ENCODE data around the gene RBM19.

RBM19 gene

DNA sequence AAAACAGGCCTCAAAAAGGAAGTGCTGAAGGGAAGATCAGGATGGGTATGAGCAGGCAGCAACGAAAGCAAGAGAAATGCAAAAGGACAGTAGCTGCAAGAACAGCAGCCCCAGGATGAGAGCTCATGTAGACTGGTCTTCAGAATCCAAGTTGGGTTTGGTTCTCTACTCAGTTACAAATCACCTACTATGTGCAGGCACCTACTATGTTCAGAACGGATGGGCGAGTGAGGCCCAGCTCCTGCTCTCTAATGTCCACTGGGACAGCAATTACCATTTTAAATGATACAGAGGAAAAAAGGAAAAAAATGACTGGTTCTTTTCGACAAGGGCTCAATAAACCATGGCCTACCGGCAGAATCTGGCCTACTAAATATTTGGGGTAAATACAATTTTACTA lies 88.5 kb downstream of the RBM19 start:
- DNase-seq: no peak

DNA sequence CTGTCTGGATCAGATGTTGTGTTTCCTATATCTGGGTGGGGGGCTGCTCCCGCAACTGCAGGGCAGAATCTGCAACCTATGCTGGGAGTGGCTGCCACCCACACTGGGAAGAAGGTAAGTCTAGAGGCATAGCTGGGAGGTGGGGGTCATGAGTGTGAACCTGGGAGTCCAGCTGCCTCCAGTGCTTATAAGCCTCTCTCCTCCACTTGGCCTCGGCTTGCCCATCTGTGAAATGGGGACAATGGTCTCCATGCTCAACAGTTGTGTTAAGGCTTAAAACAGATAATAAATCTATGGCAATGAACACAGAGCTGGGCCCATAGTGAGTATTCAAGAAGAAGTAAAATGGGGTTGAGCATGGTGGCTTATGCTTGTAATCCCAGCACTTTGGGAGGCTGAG lies 90.0 kb downstream of the RBM19 start:
- DNase-seq: no peak

DNA sequence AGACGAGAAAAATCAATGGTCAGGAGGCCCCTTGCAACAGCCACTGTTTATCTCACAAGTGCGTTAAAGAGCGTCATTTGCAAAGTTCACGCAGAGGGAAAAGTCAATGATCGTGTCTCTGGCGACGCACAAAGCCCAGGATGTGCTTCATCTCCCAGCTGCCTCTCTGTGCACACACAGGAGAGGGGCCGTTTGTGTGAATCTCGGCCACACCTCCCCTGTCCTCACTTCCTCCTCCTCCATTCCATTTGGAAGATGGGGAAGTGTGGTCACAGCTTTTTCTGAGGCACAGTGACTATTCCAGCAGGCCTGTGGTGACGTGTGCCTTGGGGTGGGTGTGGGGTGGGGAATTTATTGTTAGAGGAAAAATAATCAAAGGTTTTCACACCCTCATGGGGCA lies 90.4 kb downstream of the RBM19 start:
- no peak for DNase-seq

DNA sequence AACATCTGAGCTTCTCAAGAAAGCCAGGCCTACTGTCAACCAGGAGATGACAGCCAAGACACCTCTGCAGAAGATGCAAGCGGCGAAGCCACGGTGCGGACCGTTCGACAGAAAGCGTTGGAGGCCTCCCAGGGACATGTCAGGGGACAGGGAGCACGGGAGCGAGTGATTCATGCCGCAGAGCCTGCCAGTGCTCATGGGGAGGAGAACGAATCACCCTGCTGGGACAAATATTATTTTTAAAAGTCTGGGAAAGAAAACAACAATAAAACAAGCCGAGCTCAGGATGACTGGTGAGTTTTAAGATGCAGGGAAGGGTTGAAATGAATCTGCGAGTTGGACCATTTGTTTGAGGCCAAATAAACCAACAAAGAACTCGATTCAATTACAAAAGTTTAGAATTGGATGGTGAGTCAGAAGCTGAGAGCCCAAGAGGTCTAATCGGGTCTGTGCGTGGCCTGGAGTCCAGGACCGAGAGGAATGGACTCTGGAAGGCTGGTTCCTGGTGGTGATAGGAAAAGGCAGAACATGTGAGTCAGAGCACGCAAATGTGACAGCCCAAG lies 91.0 kb downstream of the RBM19 start:
- no peak for DNase-seq

DNA sequence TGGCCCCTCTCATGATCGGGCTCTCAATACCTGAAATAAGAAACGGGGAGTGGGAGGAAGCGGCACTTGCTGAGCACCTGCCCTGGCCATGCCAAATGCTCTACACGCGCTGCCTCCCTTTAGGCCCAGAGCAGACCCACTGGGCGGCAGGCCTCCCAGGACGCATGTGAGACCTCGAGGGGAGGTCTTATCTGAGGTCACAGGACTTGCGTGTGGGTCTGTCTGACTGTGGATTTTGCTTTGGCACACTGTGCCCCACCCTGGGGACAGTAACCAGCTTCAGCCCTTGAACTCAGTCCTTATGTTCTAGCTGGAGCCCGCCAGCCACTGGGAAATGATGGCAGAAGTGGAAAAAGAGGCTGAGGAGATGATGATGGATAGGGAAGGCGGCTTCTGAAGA lies 91.8 kb downstream of the RBM19 start:
- DNase-seq: no peak

DNA sequence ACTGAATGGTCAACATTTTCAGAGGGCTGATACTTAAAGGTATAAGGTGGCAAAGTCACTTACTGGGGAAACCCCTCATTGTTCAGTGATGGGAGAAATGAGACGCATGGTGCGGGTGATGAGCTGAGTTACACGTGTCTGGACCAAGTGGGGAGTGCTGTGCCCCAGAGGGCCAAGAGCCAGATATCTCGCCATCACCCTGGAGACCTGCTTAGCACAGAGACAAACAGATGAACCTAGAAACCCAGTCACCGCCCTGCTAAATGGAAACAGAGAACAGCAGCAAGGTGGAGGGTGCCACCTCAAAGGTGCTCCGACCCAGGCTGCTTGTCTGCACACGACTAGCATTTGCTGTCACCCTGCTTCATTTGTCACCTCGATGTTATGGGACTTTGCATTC lies 92.4 kb downstream of the RBM19 start:
- no peak for DNase-seq

DNA sequence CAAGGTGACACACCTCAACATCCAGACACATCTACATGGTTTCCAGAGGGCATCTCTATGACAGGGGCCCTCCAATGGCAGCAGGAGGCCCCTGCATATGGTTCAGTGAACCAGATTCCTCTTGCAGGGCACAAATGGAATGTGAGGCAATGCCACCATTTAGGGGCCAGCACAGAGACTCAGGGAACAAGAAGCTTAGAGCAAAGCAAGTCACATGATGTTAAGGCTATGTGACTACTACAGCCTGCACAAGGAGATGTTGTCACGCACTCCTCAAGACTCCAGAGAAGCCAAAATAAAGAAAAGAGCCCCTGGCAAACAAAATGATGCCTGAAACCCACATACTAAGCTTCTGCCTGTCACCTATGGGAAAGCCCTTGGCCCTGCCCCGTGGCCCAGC lies 95.2 kb downstream of the RBM19 start:
- DNase-seq: no peak

DNA sequence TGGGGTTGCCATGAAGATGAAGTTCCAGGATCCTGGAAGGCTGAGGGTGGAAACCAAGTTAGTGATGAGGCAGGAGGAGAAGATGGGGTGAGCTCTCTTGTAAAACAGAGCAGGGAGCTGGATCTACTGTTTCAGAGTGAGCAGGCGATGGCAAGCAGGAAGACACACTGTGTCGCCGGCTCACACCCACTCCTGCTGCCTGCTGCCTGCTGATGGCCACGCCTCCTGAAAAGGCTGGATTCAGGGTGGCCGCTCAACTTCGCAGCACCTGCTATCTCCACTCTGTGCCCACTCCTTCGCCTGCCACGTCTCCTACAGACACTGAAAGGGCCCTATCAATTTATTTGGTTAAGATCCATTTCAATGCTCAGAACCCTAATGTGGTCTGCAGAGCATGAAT lies 96.1 kb downstream of the RBM19 start:
- DNase-seq: no peak

DNA sequence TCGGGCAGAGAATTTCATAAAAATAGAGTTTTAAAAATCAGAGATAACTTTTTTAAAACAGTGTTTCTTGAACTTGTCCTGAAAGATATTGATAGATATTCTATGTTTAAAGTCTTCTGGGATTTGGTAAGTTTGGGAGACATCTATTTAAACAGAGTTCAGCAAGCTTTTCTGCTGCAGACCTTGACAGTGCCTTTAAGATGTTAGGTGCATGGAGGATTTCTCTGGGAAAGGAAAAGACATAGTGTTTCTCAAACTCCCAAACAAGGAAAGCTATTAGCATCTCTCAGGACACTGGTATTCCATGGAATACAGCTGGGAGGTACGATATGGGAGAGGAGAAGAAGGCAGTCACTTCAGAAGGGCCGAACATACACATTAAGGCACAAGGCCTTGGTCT lies 97.8 kb downstream of the RBM19 start:
- DNase-seq: no peak

DNA sequence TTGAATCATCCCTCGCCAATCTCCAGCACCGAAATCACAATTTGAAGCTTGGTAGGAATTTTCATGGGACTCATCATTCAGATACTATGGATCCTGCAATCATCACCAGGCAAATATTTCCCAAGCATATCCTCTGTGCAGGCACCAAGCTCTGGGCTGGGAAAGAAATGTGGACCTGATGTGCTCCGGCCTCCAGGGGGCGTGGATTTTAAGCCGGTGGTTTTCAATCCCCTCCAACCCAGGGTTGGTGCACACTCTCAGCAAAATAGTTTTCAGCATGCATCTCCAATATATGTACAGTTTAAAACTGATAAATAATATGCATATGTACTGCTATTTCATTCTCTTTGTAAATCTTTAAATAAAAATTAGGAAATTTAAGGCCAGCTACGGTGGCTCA lies 98.9 kb downstream of the RBM19 start:
- no peak for DNase-seq

DNA sequence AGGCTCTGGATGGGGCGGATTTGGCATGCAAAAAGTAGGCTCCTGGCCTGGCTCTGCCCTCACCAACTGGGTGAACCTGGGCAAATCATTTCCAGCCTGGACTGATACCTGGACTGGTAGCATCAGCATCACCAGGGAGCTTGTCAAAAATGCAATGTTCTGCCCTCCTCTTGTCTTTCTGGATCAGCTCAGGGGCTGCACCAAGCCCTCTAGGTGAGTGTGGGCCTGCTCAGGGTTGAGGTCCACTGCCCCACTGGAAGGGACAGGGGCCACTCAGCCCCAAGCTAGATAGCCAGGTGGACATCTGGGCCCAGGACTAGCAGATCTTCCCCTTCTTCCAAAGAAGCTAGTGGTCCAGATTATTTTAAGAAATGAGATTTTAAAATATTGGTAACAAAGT lies 99.6 kb downstream of the RBM19 start:
- DNase-seq: no peak

DNA sequence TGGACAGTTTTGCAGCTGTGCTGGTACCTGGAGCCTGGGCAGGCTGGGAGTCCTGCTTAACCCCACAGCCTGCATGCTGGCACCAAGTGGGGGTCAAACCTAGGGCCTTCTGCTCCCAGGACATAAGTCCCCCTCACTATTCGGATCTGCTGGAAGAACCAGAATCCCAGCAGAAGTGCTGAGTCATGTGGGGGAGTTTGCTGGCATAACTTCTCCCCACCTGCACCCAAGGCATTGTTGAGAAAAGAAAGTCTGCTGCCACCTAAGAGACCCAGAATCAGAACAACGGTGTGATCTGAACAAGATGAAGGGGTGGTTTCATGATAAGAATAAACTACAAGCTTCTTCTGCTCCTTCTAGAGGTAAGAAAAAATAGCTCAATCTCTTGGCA lies 102.7 kb downstream of the RBM19 start:
- DNase-seq: no peak

DNA sequence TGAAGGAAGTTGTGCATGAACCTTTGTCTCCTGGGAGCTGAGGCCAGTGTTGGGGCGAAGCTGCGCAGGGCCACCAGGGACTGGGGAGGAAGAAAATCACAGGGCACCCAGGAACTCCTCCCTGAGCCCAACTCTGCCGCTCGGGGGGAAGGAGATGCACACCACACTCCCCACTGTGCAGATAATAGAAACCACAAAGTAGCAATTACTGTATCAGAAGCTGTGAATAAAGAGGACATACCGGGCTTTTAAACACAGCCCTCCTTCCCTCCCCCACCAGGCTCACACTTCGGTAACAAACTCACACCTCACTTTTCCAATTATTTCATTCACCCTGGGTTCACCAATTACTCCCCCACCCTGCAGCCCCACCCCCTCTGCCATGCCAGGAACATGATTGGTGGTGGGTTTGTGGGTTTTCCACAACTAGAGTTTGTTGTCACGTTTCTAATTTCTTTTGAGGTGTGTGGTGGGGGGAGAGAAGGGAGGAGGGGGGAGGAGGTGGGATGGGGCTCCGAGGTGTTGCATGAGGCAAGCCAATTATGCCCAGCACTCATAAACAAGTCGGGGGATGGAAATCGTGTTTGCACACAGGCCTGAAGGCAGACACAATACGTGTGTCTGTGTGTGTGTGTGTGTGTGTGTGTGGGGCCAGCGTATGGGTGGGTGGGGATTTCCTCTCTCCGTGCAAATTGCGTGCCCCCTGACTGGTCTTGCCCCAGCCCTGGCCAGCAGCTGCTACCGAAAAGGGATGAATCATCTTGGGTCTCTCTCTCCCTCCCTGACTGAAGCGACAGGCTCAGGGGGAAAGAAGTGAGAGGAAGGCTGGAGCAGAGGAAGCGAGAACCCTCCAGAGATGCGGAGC lies 103.3 kb downstream of the RBM19 start:
- no peak for DNase-seq

DNA sequence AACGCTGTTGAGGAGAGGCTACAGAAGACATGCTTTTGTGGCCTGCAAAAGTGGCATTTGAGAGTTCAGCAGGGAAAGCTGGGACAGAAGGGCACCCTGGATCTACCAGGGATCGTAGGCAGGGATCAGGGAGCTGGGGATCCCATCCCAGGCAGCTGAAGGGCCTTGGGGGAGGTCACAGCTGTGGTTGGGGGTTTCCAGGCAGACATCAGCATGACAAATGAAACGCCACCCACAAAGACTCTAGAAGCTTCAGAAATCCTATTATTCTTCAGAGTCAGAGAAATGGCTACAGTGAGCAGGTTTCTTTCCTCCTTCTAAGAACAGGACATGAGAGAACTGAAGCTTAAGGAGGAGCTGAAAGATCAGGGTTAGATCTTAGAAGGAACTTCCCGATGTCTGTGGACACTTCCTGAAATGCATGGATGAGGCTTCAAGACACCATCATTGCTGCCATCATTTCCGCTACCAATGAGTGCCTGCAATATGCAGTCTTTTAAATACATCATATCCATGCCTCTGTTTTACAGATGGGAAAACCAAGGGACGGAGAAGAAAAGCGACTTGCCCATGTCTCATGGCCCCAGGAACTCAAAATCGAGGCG lies 104.3 kb downstream of the RBM19 start:
- no peak for DNase-seq

DNA sequence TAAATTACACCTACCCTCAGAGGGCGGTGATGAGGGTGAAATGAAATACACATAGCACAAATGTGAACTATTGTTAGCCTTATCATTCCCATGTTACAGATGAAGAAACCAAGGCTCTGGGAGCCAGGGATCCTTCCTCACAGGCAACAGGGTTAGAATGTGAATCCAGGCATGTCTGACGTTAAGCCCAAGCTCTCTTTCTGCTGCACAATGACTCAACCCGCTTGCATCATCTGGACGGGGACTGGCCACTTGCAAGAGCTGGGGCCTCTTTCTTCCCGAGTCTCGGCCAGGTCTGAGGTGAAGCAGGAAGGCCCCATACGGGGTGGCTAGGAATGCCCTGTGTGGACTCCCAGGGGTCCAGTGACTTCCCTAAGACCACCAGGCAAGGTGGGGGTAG lies 105.2 kb downstream of the RBM19 start:
- DNase-seq: no peak

DNA sequence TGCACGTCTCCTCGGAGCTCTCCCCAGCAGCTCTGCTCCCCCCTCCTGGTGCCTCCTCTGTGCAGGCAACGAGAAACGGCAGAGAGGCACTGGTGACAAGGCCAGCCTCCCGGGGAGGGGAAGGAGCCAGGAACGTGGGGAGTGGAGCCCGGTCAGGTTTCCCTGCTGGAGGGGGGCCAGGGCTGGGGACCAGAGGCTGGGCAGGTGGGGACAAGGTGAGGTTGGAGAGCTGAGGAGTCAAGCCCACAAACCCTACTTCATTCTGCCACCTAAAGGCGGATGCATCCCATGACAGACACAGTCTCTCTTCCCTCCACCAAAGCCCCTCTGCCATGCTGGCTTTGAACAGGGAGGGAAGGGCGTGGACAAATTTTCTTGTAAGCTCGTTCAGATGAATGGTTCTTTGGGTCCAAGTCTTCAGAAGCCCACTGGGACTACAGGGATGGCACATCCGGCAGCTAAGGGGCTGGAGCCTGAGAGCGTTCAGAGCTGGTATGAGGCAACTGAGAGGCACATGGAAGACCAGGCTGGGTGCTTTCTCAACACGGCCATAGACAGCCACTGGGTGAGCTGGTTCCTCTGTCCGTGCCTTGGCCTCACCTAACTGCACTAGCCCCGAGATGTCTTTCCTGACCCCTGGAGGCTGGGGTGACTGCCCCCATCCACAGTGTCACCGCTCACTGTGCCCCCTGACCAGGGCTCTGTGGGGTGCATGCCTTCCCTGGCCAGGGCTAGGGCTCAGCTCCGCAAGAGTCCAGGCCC lies 105.9 kb downstream of the RBM19 start:
- no peak for DNase-seq

DNA sequence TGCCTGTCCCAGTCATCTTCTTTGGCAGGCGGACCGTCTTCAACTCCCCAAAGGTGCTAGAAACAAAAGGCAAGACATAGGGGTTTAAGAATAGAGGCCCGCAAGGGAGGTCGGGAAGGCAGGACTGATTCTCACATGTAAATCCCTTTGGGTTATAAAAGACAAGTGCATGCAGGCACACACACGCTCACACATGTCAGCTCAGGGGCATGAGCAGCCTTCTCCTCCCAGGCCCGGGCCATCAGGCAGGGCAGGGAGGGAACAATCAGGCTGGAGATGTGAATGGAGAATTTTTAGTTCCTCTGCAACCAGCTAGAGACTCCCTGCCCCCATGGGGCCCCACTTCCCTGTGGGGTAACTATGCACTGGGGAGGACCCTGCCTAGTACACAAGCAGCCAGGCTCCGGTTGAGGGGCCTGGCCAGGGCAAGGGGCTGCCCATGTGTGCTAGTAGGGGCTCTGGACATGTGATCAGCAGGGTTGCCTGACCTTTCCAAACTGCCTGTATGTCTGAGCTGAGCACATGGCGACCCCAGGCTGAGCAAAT lies 107.2 kb downstream of the RBM19 start:
- no peak for DNase-seq

DNA sequence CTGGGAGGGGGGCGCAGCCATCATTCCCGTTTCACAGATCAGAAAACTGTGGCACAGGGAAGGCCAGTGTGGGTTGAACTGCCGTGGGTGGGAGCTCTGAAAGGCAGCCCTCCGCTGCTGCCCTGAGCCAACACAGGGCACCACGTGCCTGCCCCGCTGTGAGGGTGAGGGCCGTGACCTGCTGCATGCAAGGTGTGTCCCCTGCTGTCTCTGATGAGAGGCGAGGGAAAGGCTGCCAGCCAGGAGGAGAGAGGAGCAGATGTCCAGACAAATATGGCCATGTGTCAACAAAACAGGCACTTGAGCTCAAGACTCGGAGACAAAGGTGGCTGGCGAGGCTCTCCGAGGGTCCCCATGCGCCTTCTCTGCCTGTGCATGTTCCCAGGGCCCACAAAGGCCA lies 108.8 kb downstream of the RBM19 start:
- no peak for DNase-seq

DNA sequence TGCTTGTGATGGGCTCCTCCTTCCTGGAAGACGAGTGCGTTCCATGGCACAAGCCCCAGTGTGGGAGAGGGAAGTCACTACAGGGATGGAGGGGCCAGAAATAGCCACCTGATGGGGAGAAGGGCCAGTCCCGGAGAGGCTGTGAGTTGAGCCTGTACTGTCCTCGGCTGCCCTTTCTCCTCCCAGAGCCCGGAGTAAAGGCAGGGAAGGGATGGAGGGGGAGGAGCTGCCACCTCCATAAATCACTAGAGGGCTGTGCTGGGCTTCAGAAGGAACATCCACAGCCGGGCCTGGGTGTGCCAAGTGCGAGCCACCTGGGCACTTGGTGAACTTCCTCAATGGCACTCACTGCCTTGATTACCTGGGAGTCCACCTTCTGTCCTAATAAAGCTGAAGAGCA lies 110.1 kb downstream of the RBM19 start:
- DNase-seq: no peak

DNA sequence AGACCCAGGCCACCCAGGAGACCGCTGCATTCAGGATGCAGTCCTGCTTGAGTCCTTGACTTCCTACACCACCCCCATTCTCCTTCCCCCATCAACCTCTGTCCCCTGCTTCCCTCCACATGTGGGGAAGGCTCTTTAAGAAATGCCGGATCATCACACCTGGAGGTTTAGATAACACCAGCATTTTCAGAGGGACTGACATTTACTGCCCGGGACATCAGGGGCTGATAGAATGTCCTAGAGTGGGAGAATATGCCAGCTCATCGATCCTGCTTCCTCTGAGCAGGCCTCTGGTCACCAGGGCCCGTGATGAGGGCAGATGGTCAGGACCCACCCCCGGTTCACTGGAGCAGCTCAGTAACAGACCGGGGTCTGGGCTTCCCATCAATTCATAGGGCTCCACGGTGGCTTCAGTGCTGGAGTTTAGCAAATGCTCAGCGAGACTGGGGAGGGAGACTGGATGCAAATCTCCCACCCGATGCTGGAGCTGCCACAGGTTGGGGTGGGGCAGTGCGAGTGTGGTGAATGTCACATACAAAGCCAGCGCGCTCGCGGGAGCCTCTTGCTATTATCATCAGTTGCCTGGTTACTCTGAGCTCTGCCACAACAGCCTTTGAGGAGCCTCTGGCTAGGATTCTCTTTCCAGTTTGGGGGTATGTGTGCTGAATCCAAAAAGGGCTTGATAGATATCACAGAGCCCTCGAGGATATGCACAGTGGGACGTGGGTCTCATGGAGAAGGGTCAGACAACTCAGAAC lies 111.6 kb downstream of the RBM19 start:
- no peak for DNase-seq

DNA sequence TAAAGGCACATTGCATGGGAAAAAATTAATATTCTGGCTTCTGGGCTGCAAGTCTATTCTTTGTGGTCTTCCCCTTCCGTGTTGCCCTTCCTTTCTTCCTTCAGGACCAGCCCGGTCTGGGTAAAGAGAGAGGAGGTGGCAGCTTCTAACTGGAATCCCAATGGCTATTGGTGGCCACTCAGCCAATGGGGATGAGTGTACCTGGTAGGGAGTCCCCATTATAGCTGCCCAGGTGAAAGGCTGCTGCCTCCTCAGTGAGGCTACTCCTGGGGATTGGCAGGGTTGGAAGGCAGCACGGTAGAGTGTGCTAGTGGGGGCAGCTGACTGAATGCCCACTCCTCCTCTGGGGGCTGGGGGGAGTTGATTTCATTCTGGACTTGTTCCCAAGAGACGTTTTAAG lies 112.6 kb downstream of the RBM19 start:
- DNase-seq: no peak

DNA sequence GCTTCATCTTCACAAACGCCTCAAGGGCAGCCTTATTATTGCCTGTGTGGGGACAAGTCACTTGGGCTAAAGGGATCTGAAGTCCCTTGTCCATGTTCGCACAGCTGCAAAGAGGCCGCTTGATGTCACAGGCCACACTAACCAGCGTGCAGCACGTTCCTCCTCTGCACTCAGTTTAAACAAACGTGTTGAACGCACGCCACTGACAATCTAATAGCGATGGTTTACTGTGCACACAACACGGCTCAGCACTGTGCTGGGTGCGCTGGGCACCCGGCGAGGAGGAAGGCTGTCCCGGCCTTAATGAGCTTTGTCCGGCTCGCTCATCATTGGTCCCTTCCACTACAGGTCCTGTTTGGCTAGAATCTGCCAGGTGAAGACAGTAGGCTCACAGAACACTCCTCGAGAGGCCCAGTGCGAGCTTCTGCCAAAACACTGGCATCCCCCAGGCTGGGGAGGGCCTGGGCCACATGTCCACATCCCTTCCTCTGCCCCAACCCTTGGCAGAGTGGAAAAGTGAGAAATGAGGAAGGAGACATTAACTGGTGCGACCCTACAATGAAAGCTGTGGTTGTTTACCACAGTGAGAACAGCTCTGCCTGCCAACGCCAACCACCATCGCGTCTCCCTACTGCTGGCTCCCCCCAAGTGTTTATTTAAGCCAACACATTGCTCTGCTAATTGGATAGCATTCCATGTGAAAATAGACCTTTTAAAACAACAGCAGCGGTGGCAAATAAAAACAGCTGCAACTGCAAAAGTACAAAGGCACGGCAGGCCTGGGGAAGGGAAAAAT lies 113.2 kb downstream of the RBM19 start:
- no peak for DNase-seq
